SK-N-SH (cell line): ENCODE results near the gene JAG1.

Experiments
- POLR2AphosphoS5 ChIP-seq: IDR thresholded peaks from 2 replicates; pipeline ENCODE4 v1.6.1; 2012; ENCODE audit warnings: low read depth, low read length
- RAD21 ChIP-seq: IDR thresholded peaks from 2 replicates; pipeline ENCODE4 v1.6.1; 2012; ENCODE audit warnings: mild to moderate bottlenecking, low read length
- YY1 ChIP-seq: IDR thresholded peaks from 2 replicates; pipeline ENCODE4 v1.4.0; 2012; ENCODE audit warnings: low read depth, mild to moderate bottlenecking
- TF ChIP-seq, protein P1 (sequence below): fragments of 200-600 bp; sonication (generic); IDR thresholded peaks from 2 replicates; pipeline ENCODE4 v1.6.1; 2017; ENCODE audit warnings: antibody characterized with exemption, mild to moderate bottlenecking, moderate library complexity
- TF ChIP-seq, protein P2 (sequence below): IDR thresholded peaks from 2 replicates; pipeline ENCODE4 v1.4.0; 2012; ENCODE audit warnings: low read depth

DNA sequence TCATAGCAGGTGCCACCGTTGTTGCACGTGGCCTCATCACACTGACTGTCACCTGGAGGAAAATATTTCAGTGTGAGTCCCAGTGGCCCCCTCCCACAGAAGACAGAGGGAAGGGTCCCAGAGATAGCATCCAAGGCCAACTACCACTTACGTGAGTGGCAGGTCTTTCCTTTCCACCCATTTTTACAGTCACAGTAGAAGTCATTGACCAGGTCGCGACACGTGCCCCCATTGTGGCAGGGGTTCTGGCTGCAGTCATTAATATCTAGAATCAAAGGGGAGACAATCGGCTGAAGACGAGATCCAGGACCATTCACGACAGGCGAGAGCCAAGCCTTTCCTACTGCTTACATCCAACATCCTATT lies 28.6 kb downstream of the JAG1 start:
- TF ChIP-seq, protein P1, sequence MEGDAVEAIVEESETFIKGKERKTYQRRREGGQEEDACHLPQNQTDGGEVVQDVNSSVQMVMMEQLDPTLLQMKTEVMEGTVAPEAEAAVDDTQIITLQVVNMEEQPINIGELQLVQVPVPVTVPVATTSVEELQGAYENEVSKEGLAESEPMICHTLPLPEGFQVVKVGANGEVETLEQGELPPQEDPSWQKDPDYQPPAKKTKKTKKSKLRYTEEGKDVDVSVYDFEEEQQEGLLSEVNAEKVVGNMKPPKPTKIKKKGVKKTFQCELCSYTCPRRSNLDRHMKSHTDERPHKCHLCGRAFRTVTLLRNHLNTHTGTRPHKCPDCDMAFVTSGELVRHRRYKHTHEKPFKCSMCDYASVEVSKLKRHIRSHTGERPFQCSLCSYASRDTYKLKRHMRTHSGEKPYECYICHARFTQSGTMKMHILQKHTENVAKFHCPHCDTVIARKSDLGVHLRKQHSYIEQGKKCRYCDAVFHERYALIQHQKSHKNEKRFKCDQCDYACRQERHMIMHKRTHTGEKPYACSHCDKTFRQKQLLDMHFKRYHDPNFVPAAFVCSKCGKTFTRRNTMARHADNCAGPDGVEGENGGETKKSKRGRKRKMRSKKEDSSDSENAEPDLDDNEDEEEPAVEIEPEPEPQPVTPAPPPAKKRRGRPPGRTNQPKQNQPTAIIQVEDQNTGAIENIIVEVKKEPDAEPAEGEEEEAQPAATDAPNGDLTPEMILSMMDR = no peak
- TF ChIP-seq, protein P2, sequence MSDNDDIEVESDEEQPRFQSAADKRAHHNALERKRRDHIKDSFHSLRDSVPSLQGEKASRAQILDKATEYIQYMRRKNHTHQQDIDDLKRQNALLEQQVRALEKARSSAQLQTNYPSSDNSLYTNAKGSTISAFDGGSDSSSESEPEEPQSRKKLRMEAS = no peak
- TF ChIP-seq POLR2AphosphoS5 = no peak
- no peak for TF ChIP-seq RAD21
- no peak for TF ChIP-seq YY1
